HL-60 (cell line): ENCODE results near the gene CES2.
A peak's percentile ranks its signal among the peaks of the same experiment; 100 is the strongest.

Source experiments
- DNase-seq, 2 experiments: peaks; one replicate each; pipeline ENCODE4 v3.0.0-alpha.2; 2010 to 2020; ENCODE audit warnings: low read depth in 1 of 2, low spot score in 1 of 2
- H3K27ac ChIP-seq: fragments of 250-450 bp; sonication (Bioruptor Pico); replicated peaks from 2 replicates; pipeline ENCODE4 v1.5.1; 2020; ENCODE audit warnings: mild to moderate bottlenecking, moderate library complexity
- H3K27me3 ChIP-seq: fragments of 250-450 bp; sonication (Bioruptor Pico); 2 replicates; pipeline ENCODE4 v1.5.1; 2021; ENCODE audit warnings: mild to moderate bottlenecking, moderate library complexity; ENCODE audit not compliant: insufficient read depth, poor library complexity, severe bottlenecking
- H3K4me3 ChIP-seq: replicated peaks from 2 replicates; pipeline ENCODE4 v1.5.1; 2011; ENCODE audit warnings: mild to moderate bottlenecking, control low read depth, low read length; ENCODE audit not compliant: insufficient read depth
- GABPA ChIP-seq: IDR thresholded peaks from 2 replicates; pipeline ENCODE4 v1.6.1; 2012; ENCODE audit warnings: low read depth
- POLR2AphosphoS5 ChIP-seq: IDR thresholded peaks from 2 replicates; pipeline ENCODE4 v1.6.1; 2012; ENCODE audit warnings: low read depth
- SPI1 ChIP-seq: IDR thresholded peaks from 2 replicates; pipeline ENCODE4 v1.6.1; 2012; ENCODE audit warnings: low read depth, mild to moderate bottlenecking, borderline replicate concordance
- TF ChIP-seq, protein P1 (sequence below): IDR thresholded peaks from 2 replicates; pipeline ENCODE4 v1.6.1; 2012; ENCODE audit warnings: low read depth; ENCODE audit not compliant: insufficient replicate concordance
- TF ChIP-seq, protein P2 (sequence below): IDR thresholded peaks from one replicate; pipeline ENCODE4 v1.5.1; 2011; ENCODE audit warnings: low read length, control low read depth, inconsistent platforms; ENCODE audit not compliant: insufficient read depth

CES2 gene

DNA sequence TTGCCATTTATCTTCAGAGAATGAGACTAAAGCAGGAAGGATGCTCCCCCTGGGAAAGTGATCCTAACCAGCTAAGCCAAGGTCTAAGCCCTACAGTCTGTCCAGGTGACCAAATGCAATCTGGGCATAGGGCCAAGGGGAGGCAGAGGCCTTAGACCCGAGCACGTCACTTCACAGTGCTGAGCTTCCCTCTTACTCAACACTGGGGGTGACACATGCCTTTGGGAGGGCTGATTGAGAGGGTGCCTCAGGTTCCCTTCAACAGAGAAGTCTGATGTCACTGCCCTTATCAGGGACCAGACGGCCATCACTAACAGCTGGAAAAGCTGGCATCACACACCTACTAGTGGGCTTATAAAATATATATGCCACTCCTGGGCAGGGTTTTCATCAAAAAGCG, 5.1 kb upstream of the CES2 start:
- TF ChIP-seq POLR2AphosphoS5 (no peak), GABPA (no peak), SPI1 (no peak)
- TF ChIP-seq, protein P1, sequence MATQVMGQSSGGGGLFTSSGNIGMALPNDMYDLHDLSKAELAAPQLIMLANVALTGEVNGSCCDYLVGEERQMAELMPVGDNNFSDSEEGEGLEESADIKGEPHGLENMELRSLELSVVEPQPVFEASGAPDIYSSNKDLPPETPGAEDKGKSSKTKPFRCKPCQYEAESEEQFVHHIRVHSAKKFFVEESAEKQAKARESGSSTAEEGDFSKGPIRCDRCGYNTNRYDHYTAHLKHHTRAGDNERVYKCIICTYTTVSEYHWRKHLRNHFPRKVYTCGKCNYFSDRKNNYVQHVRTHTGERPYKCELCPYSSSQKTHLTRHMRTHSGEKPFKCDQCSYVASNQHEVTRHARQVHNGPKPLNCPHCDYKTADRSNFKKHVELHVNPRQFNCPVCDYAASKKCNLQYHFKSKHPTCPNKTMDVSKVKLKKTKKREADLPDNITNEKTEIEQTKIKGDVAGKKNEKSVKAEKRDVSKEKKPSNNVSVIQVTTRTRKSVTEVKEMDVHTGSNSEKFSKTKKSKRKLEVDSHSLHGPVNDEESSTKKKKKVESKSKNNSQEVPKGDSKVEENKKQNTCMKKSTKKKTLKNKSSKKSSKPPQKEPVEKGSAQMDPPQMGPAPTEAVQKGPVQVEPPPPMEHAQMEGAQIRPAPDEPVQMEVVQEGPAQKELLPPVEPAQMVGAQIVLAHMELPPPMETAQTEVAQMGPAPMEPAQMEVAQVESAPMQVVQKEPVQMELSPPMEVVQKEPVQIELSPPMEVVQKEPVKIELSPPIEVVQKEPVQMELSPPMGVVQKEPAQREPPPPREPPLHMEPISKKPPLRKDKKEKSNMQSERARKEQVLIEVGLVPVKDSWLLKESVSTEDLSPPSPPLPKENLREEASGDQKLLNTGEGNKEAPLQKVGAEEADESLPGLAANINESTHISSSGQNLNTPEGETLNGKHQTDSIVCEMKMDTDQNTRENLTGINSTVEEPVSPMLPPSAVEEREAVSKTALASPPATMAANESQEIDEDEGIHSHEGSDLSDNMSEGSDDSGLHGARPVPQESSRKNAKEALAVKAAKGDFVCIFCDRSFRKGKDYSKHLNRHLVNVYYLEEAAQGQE: no peak
- TF ChIP-seq, protein P2, sequence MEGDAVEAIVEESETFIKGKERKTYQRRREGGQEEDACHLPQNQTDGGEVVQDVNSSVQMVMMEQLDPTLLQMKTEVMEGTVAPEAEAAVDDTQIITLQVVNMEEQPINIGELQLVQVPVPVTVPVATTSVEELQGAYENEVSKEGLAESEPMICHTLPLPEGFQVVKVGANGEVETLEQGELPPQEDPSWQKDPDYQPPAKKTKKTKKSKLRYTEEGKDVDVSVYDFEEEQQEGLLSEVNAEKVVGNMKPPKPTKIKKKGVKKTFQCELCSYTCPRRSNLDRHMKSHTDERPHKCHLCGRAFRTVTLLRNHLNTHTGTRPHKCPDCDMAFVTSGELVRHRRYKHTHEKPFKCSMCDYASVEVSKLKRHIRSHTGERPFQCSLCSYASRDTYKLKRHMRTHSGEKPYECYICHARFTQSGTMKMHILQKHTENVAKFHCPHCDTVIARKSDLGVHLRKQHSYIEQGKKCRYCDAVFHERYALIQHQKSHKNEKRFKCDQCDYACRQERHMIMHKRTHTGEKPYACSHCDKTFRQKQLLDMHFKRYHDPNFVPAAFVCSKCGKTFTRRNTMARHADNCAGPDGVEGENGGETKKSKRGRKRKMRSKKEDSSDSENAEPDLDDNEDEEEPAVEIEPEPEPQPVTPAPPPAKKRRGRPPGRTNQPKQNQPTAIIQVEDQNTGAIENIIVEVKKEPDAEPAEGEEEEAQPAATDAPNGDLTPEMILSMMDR: no peak
- H3K4me3 ChIP-seq: no peak overlapping the region
- H3K27me3 ChIP-seq: peaks cover 12% of the 10 kb centered on the region
- peak in 1 of 2 experiments; percentile 30 for DNase-seq
- no peak overlapping the region for H3K27ac ChIP-seq

DNA sequence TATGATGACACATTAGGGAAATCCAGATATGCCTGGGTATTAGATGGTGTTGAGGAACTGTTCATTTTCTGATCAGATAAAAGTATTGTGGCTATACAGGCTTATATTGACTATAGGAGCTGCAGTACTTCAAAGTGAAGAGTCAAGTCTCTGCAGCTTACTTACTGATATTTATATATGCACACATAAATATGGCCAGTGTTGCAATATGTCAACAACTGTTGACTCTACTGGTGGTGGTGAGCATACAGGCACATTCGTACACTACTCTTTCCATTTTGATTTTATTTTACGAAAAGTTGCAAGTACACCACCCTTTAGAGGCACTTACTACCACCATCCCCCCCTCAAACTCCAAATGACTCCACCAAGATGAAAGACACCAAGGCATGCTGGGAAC, 3.7 kb upstream of the CES2 start:
- no peak for DNase-seq
- TF ChIP-seq POLR2AphosphoS5 (no peak), SPI1 (no peak), GABPA (no peak)
- TF ChIP-seq, protein P1: no peak
- H3K27ac ChIP-seq: no peak overlapping the region
- no peaks in the 10 kb centered on the region for H3K27me3 ChIP-seq
- H3K4me3 ChIP-seq: no peak overlapping the region

DNA sequence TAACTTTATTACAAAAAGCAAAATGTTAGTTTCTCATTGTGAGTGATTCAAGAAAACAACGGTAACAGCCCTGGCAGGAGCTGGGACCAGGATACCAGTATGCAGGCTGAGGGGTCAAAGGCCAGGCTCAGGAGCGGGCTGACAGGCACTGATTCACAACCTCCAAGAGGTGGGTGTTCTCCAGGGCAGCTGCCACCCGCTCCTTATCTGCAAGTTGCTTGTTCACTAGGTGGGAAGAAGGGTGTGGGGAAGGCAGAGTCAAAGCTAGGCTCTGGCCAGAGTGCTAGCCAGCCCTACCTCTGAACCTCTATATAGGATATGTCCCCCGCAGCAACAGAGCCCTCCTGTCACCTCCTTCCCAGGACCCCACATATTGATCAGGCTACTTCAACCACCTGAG, 3.2 kb upstream of the CES2 start:
- TF ChIP-seq GABPA (no peak), POLR2AphosphoS5 (no peak), SPI1 (no peak)
- TF ChIP-seq, protein P1: no peak
- TF ChIP-seq, protein P2: no peak
- DNase-seq: no peak
- Histone ChIP-seq H3K27ac (no peak overlapping the region), H3K27me3 (no peaks in the 10 kb centered on the region), H3K4me3 (no peak overlapping the region)

DNA sequence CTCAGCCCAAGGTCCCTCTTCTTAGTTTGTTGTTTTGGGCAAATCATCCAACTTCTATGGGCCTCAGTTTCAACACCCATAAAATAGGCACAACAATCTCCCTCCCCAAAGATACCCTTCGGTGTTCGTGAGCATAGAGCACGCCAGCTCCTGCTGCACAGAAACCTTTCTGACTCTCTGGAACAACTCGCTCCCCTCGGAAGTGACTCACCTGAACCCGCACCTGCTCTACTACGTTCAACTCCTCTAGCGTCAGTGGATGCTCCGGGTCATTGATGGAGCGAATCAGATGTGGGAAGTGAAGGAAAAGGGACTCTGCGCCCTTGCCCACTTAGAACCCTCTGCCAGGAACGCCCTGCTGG, 1.6 kb upstream of the CES2 start:
- DNase-seq: no peak
- Histone ChIP-seq H3K27me3 (no peaks in the 10 kb centered on the region), H3K4me3 (peak overlapping the region; percentile 100), H3K27ac (peak overlapping the region; percentile 89)
- TF ChIP-seq SPI1: no peak
- TF ChIP-seq, protein P1: no peak
- no peak for TF ChIP-seq POLR2AphosphoS5
- TF ChIP-seq, protein P2: no peak
- no peak for TF ChIP-seq GABPA
